GM21717 (cell line): ENCODE results near the gene FGF7.
"Not testable (repeated sequence)": the region's sequence is repeated elsewhere in the genome, so short reads cannot be mapped to it uniquely, and the experiment has no call there.

ENCODE experiments used
- ATAC-seq: cut with Tn5 transposase; IDR thresholded peaks from one replicate; pipeline ENCODE4 v1.9.1; 2021; ENCODE audit warnings: mild to moderate bottlenecking, moderate library complexity; ENCODE audit not compliant: unreplicated experiment

FGF7 gene, protein sequence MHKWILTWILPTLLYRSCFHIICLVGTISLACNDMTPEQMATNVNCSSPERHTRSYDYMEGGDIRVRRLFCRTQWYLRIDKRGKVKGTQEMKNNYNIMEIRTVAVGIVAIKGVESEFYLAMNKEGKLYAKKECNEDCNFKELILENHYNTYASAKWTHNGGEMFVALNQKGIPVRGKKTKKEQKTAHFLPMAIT

DNA sequence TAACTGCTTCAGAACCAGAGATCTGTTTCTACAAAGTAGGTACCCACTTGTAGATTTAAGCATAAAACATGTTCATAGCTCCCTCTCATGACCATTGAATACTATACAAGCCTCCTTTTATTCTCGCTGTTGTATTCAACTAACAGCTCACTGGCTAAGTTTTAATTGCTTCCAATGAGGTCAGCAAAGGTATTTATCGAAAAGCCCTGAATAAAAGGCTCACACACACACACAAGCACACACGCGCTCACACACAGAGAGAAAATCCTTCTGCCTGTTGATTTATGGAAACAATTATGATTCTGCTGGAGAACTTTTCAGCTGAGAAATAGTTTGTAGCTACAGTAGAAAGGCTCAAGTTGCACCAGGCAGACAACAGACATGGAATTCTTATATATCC, at the start of gene FGF7:
Gene FGF7, plus strand, starts transcription at position 222 of the 400 bp plus-strand sequence. CDS start 1,056 bp downstream, outside the sequence.
- ATAC-seq: no peak

DNA sequence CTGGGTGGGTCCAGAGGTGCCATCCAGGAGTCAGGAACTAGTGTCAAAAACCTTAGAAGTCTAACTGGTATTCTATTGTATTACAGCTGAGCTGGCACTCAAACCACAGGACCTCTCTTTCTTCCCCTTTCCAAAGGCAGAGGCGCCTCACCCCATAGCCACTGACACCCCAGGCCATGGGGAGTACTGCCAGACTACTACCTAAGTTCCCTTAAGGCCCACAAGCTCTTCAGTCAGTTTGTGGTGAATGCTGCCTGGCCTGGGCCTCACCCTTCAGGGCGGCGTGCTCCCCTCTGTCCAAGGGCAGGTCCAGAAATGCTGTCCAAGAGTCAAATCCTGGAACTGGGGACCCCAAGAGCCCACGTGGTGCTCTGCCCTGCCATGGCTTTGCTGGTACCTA, 43.0 kb upstream of the FGF7 start:
- ATAC-seq: no peak

DNA sequence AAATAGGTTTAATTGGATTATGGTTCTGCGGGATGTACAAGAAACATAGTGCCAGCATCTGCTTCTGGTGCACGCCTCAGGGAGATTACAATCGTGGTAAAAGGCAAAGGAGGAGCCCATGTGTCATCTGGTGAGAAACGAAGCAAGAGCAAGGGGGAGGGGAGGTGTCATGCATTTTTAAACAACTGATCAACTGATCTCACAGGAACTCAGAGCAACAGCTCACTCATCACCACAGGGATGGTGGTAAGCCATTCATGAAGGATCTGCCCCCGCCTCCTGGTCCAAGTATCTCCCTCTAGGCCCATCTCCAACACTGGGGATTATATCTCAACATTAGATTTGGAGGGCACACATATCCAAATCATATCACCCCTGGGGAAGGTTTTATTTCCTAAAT, 42.1 kb upstream of the FGF7 start:
- no peak for ATAC-seq

DNA sequence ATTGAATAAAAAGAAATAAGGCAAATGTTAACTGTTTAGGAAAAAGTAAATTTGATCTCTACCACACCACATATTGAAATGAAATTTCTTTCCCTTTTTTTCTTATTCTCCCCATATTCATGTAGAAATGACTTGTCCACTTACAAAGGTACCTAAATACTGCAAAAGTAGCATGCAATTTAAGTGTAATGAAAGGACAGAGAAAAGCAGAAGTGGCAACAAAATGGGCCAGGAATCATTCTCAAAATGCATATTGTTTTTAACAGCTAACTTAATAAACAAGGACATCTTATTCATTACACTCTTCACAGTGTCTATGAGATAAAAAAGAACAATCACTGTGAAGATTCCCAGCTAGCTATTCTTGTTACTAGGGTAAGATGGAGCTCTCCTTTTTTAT, 40.6 kb upstream of the FGF7 start:
- ATAC-seq: no peak

DNA sequence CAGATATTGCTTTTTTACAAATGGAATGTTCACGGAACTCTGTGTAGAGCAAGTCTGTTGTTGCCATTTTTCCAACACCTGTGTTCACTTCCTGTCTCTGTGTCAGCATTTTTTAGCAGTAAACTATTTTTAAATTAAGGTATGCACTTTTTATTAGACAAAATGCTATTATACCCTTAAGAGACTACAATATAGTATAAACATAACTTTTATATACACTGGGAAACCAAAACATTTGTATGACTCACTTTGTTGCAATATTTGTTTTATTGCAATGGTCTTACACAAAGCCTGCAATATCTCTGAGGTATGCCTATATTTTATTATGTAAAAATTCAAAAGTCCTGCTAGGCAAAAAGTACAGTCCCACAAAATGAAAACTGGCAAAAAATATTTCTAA, 39.8 kb upstream of the FGF7 start:
- ATAC-seq: no peak

DNA sequence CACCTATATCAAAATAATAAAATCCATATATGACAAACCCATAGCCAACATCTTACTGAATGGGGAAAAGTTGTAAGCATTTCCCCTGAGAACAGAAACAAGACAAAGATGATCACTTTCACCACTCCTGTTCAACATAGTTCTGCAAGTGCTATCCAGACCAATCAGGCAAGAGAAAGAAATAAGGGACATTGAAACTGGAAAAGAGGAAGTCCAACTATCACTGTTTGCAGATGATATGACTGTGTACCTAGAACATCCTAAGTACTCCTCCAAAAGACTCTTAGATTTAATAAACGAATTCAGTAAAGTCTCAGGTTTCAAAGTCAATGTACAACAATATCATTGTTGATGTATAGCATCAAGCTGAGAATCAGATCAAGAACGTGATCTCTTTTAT, 35.6 kb upstream of the FGF7 start:
- no peak for ATAC-seq

DNA sequence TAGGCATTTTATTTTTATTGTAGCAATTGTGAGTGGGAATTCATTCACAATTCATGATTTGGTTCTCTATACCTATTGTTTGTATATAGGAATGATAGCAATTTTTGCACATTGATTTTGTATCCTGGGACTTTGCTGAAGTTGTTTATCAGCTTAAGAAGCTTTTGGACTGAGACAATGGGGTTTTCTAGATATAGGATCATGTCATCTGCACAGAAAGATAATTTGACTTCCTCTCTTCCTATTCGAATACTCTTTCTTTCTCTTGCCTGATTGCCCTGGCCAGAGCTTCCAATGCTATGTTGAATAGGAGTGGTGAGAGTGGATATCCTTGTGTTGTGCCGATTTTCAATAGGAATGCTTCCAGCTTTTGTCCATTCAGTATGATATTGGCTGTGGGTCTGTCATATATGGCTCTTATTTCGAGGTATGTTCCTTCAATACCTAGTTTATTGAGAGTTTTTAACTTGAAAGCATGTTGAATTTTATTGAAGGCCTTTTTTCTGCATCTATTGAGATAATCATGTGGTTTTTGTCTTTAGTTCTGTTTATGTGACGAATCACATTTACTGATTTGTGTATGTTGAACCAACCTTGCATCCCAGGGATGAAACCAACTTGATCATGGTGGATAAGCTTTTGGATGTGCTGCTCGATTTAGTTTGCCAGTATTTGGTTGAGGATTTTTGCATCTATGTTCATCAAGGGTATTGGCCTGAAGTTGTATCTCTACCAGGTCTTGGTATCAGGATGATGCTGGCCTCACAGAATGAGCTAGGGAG, 20.3 kb upstream of the FGF7 start:
- ATAC-seq: not testable (repeated sequence)

DNA sequence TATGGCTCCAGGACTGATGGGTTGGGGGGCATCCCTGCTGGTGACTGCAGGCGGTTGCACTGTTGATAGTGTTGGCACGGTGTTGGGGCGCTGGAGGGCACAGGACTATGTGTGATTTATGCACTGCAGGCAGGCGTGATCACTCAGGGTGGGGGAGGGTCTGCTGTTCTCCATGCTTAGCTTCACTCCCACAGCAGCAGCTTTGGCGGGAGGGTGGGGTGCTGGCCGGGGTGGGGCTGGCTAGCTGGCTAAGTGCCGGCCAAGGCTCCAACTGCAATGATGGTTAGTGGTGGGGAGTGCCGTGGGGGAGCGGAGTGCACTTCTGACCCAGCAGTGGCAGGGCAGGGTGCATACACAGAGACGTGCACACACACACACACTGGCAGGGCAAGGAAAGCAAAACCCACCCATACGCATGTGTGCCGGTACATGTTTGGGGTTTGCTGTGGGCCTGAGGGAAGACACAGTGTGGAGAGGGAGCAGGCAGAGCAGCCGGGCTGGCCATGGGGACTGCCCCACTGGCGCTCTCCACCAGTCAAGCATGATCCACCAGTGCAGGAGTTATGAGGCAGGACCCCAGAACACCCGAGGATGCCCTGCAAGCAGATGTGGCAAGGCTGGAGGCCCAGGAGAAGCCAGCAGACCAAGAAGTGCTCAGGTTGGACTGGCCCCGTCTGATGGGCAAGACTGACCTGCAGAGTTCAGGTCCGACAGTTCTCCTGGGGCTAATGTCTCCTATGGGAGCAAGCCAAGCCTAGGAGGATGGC, 16.5 kb upstream of the FGF7 start:
- ATAC-seq: no peak

DNA sequence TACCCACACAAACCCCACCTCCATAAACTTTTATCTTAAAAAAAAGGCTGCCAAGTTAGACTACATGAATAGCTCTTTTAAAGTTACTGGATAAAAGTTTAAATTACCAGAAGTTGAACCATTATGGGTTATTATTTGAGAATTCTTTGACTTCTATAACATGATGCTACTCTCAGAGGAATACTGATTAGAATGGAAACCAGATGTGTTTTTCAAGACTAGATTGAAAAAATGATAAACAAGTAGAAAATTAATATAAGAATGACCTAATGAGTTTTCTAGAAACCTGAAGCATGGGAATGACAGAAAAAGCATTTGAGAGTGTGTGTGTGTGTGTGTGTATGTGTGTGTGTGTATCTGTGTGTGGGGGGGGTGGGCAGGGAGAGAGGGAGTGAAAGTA, 12.4 kb upstream of the FGF7 start:
- ATAC-seq: no peak

DNA sequence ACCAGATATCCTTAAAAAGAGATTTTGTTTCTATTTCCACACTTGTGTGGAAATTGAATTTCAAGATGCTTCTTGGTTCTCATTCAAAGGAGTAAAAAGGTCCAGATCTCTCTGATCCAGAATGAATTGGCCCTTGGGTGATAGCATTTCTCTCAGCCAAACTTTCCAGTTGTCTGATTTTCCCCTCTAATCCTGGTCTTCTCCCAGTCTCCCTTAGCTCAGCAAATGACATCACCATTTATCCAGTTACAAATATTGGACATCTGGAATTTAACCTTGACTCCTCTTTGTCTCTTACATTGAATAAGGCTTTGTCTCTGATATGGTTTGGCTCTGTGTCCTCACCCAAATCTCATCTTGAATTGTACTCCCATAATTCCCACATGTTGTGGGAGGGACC, 10.2 kb upstream of the FGF7 start:
- ATAC-seq: no peak

DNA sequence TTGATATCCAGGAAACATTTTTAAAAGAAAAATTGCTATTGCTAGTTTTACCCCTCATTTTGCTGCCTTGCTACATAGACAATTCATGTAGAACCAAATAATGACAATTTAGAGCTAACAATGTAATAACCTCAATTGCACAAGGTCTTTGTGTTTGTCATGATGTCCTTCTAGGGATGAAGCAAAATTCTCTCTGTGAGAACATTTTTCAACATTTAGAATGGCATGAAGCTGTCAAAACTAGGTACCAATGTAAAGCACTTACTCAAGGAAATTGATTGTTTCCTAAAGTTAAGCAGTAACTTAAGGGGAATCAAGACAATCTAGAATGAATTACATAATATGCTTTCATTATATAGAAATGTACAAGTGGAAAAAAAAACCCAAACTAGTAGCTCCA, 7.9 kb upstream of the FGF7 start:
- no peak for ATAC-seq

DNA sequence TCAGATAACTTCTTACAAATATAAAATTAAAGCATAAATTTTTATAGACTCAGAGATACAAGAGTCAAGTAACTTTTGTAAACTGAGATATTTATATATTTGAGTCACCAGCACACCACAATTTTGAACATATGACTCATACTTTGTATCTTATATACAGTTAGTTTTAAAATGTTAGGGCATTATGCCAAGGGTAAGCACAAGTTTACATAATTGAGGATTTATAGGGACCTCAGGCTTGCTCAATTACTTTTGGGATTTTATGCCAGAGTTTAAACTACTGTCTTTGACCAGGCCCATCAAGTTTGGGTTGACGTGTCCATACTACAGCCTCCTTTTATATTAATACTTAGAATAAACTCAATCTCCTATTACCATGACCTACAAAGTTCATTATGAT, 7.4 kb upstream of the FGF7 start:
- no peak for ATAC-seq

DNA sequence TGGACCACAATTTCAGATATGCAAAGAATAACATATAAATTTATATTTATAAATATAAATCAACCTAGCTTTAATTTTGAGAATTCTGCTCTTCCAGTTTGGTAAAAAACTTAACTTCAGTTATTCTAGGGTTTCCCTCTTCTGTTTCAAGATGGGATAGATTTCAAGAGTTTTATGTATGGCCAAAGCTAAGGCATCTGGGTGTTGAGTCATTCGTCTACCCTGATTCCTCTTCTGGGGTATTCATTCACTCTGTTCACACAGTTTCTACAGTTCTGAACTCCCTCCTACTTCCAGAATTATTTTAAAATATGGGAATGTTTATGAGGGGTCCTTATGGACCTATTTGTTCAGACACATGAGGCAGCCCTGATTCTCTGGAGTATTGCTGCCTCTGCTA, 4.2 kb upstream of the FGF7 start:
- ATAC-seq: no peak

DNA sequence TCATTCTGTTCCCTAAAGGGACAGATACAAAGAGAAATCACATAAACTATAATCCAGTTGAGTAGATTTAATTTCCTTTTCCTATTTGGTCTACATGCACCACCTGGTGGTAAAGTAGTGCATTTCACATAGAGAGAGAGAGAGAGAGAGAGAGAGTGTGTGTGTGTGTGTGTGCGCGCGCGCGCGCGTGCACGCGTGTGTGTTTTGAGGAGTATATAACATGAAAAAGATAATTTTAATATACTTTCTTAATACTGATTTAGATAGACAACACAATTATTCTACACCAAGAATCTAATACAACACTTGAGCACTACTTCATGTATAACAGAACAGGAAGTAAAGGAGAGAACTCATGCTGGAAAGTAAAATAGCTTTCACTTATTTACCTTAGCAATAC, 1.1 kb upstream of the FGF7 start:
- ATAC-seq: no peak

DNA sequence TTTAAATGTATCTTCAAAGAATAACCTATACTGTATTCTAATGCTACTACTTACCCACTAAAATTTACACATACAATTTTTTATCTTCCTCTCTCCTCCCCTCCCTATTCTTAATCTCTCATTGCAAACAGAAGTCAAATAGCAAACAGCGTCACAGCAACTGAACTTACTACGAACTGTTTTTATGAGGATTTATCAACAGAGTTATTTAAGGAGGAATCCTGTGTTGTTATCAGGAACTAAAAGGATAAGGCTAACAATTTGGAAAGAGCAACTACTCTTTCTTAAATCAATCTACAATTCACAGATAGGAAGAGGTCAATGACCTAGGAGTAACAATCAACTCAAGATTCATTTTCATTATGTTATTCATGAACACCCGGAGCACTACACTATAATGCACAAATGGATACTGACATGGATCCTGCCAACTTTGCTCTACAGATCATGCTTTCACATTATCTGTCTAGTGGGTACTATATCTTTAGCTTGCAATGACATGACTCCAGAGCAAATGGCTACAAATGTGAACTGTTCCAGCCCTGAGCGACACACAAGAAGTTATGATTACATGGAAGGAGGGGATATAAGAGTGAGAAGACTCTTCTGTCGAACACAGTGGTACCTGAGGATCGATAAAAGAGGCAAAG, 984 bp downstream of the FGF7 start:
- ATAC-seq: no peak

DNA sequence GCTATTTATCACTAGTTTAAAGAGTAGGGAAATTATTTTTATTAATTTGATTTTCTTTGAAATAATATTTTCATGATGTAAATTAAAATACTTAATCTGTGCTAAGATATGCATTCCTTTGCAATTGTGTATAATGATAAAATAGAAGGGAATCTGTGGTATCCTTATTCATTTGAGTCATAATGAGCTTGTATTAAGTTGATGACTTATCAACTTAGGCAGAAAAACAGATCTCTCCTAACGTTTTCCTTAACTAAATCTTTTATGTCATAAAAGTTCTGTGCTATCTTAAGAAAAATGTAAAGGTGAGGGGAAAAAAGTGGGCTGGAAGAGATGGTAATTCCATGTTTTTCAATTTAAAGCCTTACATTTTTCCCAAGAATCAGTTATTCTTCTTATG, 1.9 kb downstream of the FGF7 start:
- ATAC-seq: no peak

DNA sequence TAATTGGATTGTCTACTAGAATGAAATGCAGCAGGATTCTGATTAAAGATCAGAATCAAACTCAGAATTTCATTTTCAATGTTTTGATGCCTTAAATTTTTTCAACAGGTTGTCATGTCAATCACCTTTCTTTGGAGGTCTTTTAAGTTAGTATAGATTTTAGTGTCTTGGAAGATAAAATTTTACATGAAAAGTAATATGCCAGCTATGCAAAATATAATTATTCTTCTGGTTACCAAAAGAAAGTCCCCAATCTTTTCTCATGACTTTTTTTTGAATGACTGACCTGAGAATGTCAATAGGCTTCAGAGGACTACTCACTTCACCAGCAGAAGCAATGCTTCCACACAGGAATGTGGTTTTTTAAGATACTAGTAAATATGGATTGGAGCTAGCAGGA, 4.3 kb downstream of the FGF7 start:
- no peak for ATAC-seq

DNA sequence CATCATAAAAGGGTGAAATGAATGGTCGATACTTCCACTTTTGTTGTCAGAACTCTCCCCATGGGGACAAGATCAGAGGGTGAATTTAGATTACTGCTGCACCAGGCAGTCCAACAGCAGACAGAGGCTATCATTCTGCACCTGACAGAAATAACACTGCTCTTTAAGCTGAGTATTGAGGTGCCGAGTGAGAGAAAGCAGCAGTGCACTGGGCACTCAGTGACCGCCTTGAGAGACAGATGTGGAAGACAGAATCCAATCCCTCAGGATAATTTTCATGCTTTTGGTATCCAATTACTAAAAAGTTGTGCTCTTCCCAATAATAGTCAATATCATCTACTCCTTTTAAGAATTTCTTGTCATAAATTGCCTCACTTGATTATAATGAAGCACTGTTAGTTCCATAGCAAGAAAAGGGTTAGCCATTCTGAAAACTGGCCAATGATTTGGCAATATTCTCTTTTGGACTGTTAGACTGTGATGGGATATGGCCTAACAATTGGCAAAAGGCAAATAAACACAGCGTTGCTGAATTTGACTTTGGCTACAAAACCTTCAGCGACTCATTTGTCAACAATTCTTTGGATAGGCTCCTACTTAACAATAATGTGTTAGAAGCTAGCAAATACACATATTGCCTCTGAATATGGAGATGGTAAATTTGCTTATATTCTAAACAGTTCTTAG, 5.5 kb downstream of the FGF7 start:
- ATAC-seq: no peak

DNA sequence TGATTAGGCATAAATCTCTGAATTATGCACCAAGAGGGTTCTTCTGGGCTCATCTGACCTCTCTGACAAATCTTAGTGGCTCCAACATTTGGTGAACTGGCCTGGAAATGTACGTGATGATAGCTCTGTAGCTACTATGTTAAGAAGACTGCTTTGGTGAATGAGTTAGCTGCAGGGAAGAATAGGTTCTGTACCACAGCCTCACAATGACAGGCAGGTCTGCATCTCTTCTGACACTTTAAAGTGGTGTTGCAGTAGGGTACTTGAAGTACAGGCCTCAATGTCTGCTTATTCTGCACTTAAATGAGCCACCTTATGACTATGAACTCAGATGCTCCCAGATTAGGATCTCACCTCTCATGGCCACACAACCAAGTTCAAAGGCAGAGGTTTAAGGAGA, 7.0 kb downstream of the FGF7 start:
- ATAC-seq: no peak

DNA sequence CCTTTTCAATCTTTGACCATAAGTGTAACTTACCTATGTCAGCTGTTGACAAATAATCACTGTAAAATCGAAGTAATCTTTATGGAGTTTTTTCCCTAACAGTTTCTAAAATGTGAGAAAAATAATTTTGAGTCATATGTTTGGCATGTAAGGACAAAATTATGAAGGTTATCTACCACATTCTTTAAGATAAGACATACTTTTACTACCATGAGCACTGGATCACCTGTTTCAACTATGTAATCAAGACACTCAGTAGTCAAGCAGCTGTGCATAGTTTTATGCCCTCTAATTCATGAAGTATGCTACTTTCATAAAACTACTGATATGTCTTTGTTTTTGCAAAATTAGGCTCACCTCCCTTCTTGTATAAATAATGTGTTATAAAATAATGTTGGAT, 12.1 kb downstream of the FGF7 start:
- no peak for ATAC-seq

DNA sequence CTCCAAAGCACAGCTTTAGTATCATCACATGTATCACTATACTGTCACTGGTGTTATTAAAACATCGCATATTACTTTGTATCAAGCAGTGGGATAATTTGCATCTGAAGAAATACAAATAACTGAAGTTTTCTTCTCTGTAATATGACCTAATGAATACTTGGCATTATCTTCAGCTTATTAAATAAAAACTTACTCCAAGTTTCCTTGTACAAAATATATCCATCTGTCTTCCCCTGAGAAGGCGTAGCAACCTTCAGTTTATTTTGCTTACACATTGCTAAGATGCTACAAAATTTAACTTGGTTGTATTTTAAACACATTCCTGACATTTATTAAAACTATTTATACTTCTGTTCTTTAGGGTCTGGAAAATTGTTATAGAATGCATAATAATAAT, 13.7 kb downstream of the FGF7 start:
- no peak for ATAC-seq
